HUES64 (cell line): ENCODE results near the gene SLC25A42.

ENCODE experiments used
- H3K27ac ChIP-seq: 2 replicates; pipeline ENCODE4 v1.7.0; 2013; ENCODE audit warnings: low read depth, low read length, inconsistent platforms
- H3K27me3 ChIP-seq: 2 replicates; pipeline ENCODE4 v1.6.1; 2013; ENCODE audit warnings: mild to moderate bottlenecking, low read length; ENCODE audit not compliant: insufficient read depth
- H3K36me3 ChIP-seq: 2 replicates; pipeline ENCODE4 v1.6.1; 2013; ENCODE audit warnings: mild to moderate bottlenecking, low read length; ENCODE audit not compliant: insufficient read depth
- H3K4me1 ChIP-seq: 2 replicates; pipeline ENCODE4 v1.6.1; 2013; ENCODE audit warnings: mild to moderate bottlenecking, low read length, moderate library complexity; ENCODE audit not compliant: insufficient read depth
- H3K4me3 ChIP-seq: 2 replicates; pipeline ENCODE4 v1.5.1; 2013; ENCODE audit warnings: mild to moderate bottlenecking, low read length, moderate library complexity
- H3K9ac ChIP-seq: 2 replicates; pipeline ENCODE4 v1.6.1; 2013; ENCODE audit warnings: mild to moderate bottlenecking, low read depth, low read length
- H3K9me3 ChIP-seq: 2 replicates; pipeline ENCODE4 v1.6.1; 2013; ENCODE audit warnings: low read depth, low read length; ENCODE audit not compliant: insufficient read depth
- WGBS: fragments of 150-250, 120-280 bp; methylation state at CpG from one replicate; pipeline ENCODE4 v1.1.7; 2013; ENCODE audit warnings: missing lambda C conversion rate; 5-methylcytosine and 5-hydroxymethylcytosine counted together

SLC25A42 gene

GRCh38 chr19:19075126-19075525, 11.3 kb downstream of the SLC25A42 start:
- no peak overlapping the region for H3K4me3 ChIP-seq
- no peaks in the 10 kb centered on the region for H3K4me1 ChIP-seq
- H3K36me3 ChIP-seq: no peaks in the 10 kb centered on the region
- H3K9ac ChIP-seq: no peak overlapping the region
- peaks cover 19% of the 10 kb centered on the region for H3K27me3 ChIP-seq
- WGBS: 90% methylated on average over 8 of the region's 8 CpGs
- no peaks in the 10 kb centered on the region for H3K9me3 ChIP-seq
- no peak overlapping the region for H3K27ac ChIP-seq

DNA sequence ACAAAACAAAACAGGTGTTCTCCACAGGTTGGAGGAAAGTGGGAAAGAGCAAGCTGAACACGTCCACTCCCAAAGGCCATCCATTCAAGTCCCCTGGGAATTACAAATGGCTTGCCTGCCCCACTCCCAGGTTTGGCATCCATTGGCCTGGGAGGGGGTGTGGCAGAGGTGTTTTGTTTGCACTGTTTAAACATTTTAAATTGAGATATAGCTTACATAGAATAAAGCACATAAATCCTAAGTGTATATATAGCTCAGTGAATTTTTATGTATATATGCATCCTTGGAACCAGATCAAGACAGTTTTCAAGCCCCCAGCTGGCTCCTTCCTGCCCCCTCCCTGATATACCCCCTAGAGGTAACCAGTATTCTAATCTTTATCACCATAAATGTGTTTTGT, 12.7 kb downstream of the SLC25A42 start:
- Histone ChIP-seq H3K27me3 (peaks cover 17% of the 10 kb centered on the region), H3K9me3 (no peaks in the 10 kb centered on the region), H3K4me3 (no peak overlapping the region), H3K36me3 (no peaks in the 10 kb centered on the region), H3K9ac (no peak overlapping the region), H3K4me1 (no peaks in the 10 kb centered on the region), H3K27ac (no peak overlapping the region)
- WGBS: 90% methylated on average over 1 of the region's 1 CpG

GRCh38 chr19:19077103-19077502, 13.3 kb downstream of the SLC25A42 start:
- WGBS: 99% methylated on average over 7 of the region's 7 CpGs
- no peaks in the 10 kb centered on the region for H3K9me3 ChIP-seq
- H3K27ac ChIP-seq: no peak overlapping the region

DNA sequence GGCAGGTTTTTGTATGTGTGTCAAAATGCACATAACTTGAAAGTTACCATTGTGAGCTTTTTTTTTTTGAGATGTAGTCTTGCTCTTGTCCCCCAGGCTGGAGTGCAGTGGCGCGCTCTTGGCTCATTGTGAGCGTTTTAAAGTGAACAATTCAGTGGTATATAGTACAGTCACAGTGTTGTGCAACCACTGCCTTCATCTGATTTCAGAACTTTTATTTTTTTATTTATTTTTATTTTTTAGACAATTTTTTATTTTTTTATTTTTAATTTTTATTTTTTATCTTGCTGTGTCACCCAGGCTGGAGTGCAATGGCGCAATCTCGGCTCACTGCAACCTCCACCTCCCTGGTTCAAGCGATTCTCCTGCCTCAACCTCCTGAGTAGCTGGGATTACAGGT, 15.0 kb downstream of the SLC25A42 start:
- WGBS: 97% methylated on average over 6 of the region's 6 CpGs
- H3K27ac ChIP-seq: no peak overlapping the region
- no peaks in the 10 kb centered on the region for H3K9me3 ChIP-seq
- H3K9ac ChIP-seq: no peak overlapping the region
- no peak overlapping the region for H3K4me3 ChIP-seq
- no peaks in the 10 kb centered on the region for H3K4me1 ChIP-seq
- H3K36me3 ChIP-seq: no peaks in the 10 kb centered on the region
- peaks cover 11% of the 10 kb centered on the region for H3K27me3 ChIP-seq

More at GRCh38 chr19:19077103-19077502, 13.3 kb downstream of the SLC25A42 start:
- no peaks in the 10 kb centered on the region for H3K36me3 ChIP-seq
- peaks cover 15% of the 10 kb centered on the region for H3K27me3 ChIP-seq
- no peak overlapping the region for H3K4me3 ChIP-seq
- no peak overlapping the region for H3K9ac ChIP-seq
- H3K4me1 ChIP-seq: no peaks in the 10 kb centered on the region

- peaks cover 11% of the 10 kb centered on the region for H3K27me3 ChIP-seq
- no peak overlapping the region for H3K27ac ChIP-seq
- H3K9ac ChIP-seq: no peak overlapping the region
- 95% methylated on average over 1 of the region's 1 CpG for WGBS
- H3K36me3 ChIP-seq: no peaks in the 10 kb centered on the region
- no peaks in the 10 kb centered on the region for H3K4me1 ChIP-seq
- no peaks in the 10 kb centered on the region for H3K9me3 ChIP-seq
- H3K4me3 ChIP-seq: no peak overlapping the region
Observed at GRCh38 chr19:19079571-19079970, 15.8 kb downstream of the SLC25A42 start.

GRCh38 chr19:19081642-19082151, 17.9 kb downstream of the SLC25A42 start:
- no peak overlapping the region for H3K27ac ChIP-seq
- no peak overlapping the region for H3K4me3 ChIP-seq
- H3K9me3 ChIP-seq: no peaks in the 10 kb centered on the region
- H3K36me3 ChIP-seq: no peaks in the 10 kb centered on the region
- H3K4me1 ChIP-seq: no peaks in the 10 kb centered on the region
- 86% methylated on average over 16 of the region's 16 CpGs for WGBS
- H3K27me3 ChIP-seq: peaks cover 2% of the 10 kb centered on the region
- no peak overlapping the region for H3K9ac ChIP-seq

GRCh38 chr19:19083413-19084178, 19.8 kb downstream of the SLC25A42 start:
- H3K4me1 ChIP-seq: no peaks in the 10 kb centered on the region
- H3K9ac ChIP-seq: no peak overlapping the region
- no peaks in the 10 kb centered on the region for H3K36me3 ChIP-seq
- no peaks in the 10 kb centered on the region for H3K9me3 ChIP-seq
- H3K27ac ChIP-seq: no peak overlapping the region
- 90% methylated on average over 10 of the region's 10 CpGs for WGBS
- H3K27me3 ChIP-seq: no peaks in the 10 kb centered on the region
- H3K4me3 ChIP-seq: no peak overlapping the region

DNA sequence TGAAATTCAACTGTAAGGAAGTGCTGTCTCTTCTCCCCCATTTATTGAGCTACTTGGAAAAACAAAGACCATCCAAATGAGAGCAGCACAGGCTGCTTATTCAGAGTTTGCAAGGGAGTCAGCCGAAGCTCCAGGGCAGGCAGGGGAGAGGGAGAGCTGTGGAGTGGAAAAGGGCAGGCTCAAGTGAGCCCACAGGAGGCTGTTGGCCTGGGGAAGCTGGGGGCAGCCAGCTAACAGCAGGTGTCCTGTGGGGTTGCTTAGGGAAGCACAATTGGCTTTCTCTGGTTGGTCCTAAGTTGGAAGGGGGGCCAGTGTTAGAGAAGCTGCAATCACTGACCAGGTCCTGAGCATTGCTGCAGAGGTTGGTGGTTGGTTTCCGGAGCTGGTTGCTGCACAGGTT, 23.9 kb downstream of the SLC25A42 start:
- H3K4me1 ChIP-seq: peaks cover 12% of the 10 kb centered on the region; the same call in 1 of the 2 replicates
- 68% methylated on average over 2 of the region's 2 CpGs for WGBS
- H3K27me3 ChIP-seq: no peaks in the 10 kb centered on the region
- no peaks in the 10 kb centered on the region for H3K9me3 ChIP-seq
- no peak overlapping the region for H3K27ac ChIP-seq
- no peaks in the 10 kb centered on the region for H3K36me3 ChIP-seq
- H3K4me3 ChIP-seq: no peak overlapping the region
- no peak overlapping the region for H3K9ac ChIP-seq

DNA sequence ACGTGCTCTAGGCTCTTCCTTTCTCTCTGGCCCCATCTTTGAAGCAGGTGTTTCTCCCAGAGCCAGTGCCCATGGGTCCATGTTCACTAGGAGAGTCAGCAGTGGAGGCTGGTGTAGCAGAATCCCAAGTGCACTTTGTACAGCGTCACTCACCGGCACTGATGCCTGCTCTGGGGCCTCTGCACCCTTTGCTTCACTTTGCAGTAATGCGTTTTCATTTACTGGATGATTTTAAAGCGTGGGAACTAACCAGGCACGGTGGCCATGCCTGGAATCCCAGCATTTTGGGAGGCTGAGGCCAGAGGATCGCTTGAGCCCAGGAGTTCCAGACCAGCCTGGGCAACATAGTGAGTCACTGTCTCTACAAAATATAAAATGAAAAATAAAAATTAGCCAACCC, 30.7 kb downstream of the SLC25A42 start:
- Histone ChIP-seq H3K27me3 (no peaks in the 10 kb centered on the region), H3K9ac (no peak overlapping the region), H3K4me3 (no peak overlapping the region), H3K4me1 (peaks cover 12% of the 10 kb centered on the region; the same call in 1 of the 2 replicates), H3K9me3 (no peaks in the 10 kb centered on the region), H3K36me3 (no peaks in the 10 kb centered on the region), H3K27ac (no peak overlapping the region)
- WGBS: 91% methylated on average over 7 of the region's 7 CpGs

DNA sequence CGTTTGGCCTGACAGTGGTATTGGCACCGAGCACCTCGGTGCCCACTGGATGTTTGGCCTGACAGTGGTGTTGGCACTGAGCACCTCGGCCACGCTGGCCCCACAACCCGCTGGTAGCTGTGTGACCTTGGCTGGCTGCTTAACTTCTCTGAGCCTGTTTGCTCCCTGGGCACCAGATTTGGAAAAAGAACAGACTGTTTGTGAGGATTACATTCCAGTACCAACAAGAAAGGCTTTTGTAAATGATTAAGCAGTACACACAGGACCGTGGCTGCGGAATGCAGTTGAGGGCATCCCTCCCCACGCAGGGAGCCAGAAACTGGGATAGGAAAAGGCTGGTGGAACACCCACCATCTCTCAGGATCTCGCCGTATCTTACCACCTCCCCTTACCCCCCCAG, 31.9 kb downstream of the SLC25A42 start:
- Histone ChIP-seq H3K4me1 (peaks cover 3% of the 10 kb centered on the region; the same call in 1 of the 2 replicates), H3K9ac (no peak overlapping the region), H3K4me3 (no peak overlapping the region), H3K27me3 (no peaks in the 10 kb centered on the region), H3K27ac (no peak overlapping the region), H3K36me3 (no peaks in the 10 kb centered on the region), H3K9me3 (no peaks in the 10 kb centered on the region)
- 87% methylated on average over 9 of the region's 11 CpGs for WGBS

GRCh38 chr19:19096641-19097627, 33.1 kb downstream of the SLC25A42 start:
- Histone ChIP-seq H3K4me1 (no peaks in the 10 kb centered on the region), H3K27me3 (no peaks in the 10 kb centered on the region), H3K9ac (no peak overlapping the region), H3K9me3 (no peaks in the 10 kb centered on the region), H3K27ac (no peak overlapping the region), H3K36me3 (no peaks in the 10 kb centered on the region), H3K4me3 (no peak overlapping the region)
- WGBS: 93% methylated on average over 24 of the region's 24 CpGs
